HG03457 (cell line): ENCODE measurements around the gene SULT1C3.
"Not testable (repeated sequence)": the region's sequence is repeated elsewhere in the genome, so short reads cannot be mapped to it uniquely, and the experiment has no call there.

Experiments used
- ATAC-seq: cut with Tn5 transposase; IDR thresholded peaks from one replicate; pipeline ENCODE4 v1.9.1; 2021; ENCODE audit warnings: moderate number of reproducible peaks; ENCODE audit not compliant: unreplicated experiment

The SULT1C3 gene

DNA sequence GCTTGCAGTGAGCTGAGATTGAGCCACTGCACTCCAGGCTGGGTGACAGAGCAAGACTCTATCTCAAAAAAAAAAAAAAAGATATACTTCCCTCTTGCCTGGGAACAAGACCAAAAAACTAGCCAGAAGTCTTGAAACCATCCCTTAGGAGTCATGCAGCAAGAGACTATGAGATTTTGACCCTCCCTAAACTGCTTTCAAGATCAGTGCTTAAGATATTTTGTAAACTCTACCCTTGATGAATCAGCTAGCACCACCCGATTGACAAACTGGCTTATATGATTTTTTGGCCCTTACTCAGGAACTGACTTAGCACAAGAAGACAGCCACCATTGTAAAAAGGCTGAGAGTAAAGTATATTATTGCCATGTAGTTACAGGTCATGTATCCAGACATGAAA lies 3.8 kb downstream of the SULT1C3 start:
- no peak for ATAC-seq

DNA sequence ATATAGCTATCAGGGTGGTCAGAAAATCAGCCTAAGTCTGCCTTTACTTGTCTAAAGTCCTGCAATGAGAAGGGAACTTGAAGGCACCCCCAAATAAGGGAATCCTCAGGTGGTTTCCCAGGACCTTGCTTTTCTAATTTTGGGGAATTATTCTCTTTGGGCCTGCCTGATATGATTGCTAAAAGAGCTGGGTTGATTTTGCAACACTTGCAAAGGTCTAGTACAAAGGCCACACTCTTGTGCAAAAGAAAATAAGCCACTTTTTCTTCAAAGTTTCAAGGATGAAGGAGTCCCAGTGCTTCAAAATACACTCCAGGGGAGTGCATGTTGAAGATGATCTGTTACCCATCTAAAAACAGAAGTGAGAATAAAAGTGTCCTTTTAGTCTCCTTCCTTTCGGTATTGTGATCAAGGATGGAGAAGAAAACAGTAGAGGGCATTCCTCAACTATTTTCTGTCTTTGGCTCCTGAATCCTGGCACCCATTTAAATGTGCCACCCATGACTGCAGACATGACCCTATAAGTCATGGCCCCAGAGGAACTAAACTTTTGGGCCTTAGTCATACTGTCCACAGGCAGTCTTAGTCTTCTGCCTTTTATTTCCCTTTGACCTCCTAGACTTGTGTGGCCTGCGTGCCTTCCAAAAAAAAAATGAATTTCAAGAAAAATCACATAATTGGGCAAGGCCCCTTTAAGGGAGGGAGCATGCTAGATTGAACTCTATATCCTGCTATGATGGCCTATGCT lies 5.1 kb downstream of the SULT1C3 start:
- ATAC-seq: no peak

DNA sequence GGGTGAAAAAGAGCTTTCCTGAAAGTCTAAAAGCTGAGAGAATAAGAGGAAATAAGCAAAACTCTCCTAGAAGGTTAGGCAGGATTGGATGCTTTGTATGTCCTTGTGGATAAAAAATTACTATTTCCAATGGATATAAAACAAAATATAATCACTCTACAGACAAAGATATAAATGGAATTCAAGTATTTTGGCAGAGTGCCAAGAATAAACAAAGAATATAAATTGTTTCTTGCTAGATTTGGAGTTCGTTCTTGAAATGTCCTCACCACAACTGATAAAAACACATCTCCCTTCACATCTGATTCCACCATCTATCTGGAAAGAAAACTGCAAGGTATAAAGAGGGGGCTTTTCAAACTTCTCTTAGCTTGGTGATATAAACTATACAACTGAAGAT lies 13.3 kb downstream of the SULT1C3 start:
- ATAC-seq: no peak

GRCh38 chr2:108257757-108258331 lies 18.1 kb downstream of the SULT1C3 start:
- ATAC-seq: no peak

GRCh38 chr2:108260773-108261172 lies 21.0 kb downstream of the SULT1C3 start:
- no peak for ATAC-seq

GRCh38 chr2:108262036-108262435 lies 22.3 kb downstream of the SULT1C3 start:
- ATAC-seq: no peak

GRCh38 chr2:108263401-108263800 lies 23.6 kb downstream of the SULT1C3 start:
- no peak for ATAC-seq

GRCh38 chr2:108266218-108266617 lies 26.4 kb downstream of the SULT1C3 start:
- no peak for ATAC-seq

GRCh38 chr2:108267101-108267500 lies 27.3 kb downstream of the SULT1C3 start:
- no peak for ATAC-seq

- ATAC-seq: no peak
These were observed 28.2 kb downstream of the SULT1C3 start for GRCh38 chr2:108268001-108268400.

GRCh38 chr2:108270346-108270745 lies 30.6 kb downstream of the SULT1C3 start:
- no peak for ATAC-seq

DNA sequence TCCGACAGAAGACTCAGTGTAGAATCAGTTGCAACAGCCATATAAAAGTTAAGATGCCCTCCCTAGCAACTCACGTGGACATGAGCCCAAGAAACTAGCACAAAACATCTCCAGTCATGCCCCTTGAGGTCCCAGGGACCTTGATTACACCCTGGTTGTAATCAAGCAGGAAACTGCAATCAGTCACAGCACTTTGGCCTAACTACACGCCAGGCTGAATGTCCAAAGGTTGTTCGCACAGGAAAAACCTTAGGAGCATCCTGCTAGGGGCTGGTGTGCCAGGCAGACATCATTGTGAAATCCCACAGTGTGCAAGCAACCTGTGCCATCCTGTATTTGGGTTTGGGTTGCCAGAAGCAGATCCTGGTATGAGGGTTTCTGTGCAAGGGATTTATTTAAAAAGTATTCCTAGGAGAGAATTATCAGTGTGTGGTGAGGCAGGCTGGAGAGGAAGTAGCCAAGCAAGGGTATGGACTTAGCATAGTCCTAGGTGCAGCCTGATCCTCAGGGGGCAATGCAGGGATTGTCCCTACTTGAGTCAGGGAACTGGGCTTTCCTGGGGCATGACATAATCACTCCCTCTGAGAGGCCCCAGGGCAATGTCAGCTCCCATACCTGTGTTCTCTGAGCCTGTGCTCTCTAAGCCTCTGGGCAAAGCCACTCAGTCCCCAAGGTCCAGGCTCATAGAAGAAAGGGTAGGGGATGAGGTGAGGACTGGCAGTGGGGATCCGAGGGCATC lies 31.2 kb downstream of the SULT1C3 start:
- ATAC-seq: no peak

DNA sequence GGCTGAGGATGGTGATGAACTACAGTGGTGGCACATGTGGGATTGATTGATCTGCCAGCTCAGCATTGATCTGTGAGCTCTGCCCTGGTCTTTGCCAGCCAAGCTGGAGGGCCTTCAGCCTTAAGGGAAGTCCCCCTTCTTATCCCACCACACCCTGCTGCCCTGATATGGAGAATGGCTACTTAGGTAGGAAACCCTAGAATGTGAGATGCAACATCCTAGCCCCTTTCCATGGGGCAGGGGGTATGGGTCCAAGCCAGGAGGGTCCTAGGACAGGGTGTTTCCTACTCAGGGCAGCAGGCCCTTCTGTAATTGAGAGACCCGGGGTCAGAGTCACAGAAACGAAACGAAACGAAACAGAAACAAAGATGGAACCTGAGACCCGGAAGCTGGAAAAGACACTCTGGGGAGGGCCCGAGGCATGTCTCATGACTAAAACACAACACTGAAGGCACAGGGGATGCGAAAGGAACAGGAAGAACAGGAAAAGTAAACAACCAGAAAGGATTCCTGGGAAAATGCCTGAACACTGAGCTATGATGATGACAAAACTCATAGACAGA lies 32.0 kb downstream of the SULT1C3 start:
- ATAC-seq: no peak

GRCh38 chr2:108278631-108279030 lies 38.9 kb downstream of the SULT1C3 start:
- no peak for ATAC-seq

- no peak for ATAC-seq
These were observed 39.7 kb downstream of the SULT1C3 start for GRCh38 chr2:108279468-108279867.

DNA sequence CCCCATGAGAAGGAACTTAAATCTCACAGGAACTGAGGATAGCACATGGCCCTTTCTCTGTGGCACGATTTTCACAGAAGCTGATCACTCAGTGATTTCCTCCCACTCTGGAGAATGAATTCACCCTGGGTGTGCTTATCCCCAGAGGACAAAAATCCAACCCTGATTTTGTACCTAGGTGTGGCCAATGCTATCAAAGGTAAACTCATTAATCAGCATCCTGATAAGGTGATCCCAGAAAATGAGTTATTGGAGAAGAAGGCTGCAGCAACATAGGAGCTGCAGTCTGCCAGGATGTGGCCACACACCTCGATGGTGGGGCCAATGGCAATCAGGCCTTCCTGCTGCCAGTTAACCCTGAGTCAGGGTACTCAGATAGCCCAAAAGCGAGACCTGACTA lies 40.7 kb downstream of the SULT1C3 start:
- ATAC-seq: no peak

- not testable (repeated sequence) for ATAC-seq
These were observed 44.8 kb downstream of the SULT1C3 start for GRCh38 chr2:108284566-108284965.

- no peak for ATAC-seq
These were observed 45.8 kb downstream of the SULT1C3 start for GRCh38 chr2:108285616-108286015.

- no peak for ATAC-seq
These were observed 47.4 kb downstream of the SULT1C3 start for GRCh38 chr2:108287169-108287568.

- ATAC-seq: no peak
These were observed 48.9 kb downstream of the SULT1C3 start, which contains the start of gene SULT1C2 for GRCh38 chr2:108288534-108289106. TSS of gene SULT1C2 (plus strand) at chr2:108288895. CDS start at chr2:108293668, 4,773 bp downstream.

GRCh38 chr2:108293850-108294249 lies 54.1 kb downstream of the SULT1C3 start:
- ATAC-seq: no peak
